GM19452 (cell line): ENCODE results near the gene AGAP3.

ENCODE experiments used
- ATAC-seq: cut with Tn5 transposase; IDR thresholded peaks from one replicate; pipeline ENCODE4 v1.9.1; 2021; ENCODE audit not compliant: unreplicated experiment

AGAP3 gene

DNA sequence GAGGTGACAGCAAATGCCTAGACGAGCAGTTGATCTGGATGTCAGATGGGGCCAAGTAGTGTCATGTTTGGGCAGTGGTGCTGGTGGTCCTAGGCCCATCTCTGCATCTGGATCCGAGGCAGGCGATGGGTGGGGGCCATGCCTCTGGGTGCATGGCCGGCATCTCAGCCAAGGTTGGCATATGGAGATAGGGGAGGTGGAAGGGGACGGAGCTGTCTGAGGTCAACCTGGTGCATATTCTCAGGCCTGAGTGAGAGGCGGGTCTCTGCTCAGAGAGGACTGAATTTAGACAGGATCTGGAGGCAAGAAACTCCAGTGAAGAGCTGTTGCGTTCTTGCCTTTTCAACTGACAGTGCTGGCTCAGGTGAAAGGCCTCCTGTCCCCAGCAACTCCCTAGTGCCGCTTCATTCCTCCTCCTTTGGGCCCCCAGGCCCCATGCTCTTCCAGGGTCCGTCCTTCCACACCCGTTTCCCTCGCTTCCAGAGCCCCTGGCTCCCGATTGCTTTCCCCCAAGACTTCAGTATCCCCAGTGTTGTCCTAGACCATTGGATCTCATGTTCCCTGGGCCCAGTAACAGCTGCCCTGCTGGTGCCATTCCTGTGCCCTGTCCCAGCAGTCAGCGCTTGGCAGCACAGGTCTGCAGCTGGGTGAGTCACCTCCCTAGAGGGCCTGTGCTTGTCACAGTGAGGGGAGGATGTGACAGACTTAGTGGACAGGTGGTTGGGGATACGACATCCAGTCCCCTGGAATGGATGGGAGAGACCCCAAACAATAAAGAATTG lies 48.7 kb downstream of the AGAP3 start:
- ATAC-seq, result no peak

DNA sequence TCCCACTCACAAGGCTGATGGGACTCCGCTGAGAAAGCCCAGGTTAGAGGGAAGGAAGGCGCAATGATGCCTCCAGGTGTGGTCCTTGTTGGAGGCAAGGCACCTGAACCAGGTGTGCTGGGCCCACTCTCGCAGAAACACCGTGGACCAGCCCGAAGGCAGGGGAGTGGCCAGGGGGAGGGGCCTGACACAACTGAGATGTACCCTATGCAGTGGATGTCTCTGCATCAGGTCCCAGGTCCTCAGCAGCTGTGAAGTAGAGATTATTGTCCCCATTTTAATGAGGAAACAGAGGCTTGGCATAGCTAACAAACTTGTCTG lies 49.2 kb downstream of the AGAP3 start:
- no peak for ATAC-seq

DNA sequence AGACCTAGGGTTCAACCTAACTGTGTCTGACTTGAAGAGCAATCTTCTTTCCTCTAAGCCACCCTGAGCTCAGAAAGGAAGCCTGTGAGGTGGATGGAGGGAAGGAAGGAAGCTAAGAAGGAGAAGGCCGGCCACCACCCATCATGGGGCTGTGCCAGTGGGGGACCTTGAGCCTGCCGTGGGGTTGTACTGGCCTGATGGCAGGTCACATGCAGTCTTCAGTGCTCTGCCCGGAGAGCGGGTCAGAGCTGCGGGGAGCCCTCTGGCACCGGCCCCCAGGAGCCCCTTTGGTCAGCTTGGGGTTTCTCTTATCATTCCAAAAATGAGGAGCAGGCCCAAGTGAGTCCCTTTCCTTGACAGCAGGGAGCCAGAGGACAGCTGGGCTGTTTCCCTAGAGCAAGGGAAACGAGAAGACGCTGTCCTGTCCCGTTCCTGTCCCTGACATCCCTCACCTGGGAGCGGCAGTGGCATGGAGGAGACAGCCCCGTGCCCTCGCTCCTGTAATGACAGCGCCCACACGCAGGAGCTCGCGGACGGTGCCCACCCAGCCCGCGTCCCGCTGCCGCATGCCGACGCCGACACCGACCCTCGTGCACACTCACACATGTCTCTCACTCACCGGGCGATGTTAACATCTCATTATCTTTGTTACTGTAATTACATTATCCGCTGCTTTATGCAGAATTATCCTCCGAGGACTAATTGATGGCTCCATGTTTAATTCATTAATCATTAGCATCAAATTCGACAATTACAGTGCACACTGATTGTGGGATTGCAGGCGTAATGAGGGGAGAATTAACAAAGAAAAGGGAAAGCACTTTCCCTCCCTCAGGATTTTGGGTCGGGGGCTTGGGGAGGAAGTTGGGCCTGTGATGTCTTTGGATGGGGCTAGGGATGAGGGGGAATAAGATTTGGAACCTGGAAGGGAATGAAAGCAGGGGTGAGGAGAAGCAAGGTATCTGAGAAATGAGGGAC lies 49.9 kb downstream of the AGAP3 start:
- no peak for ATAC-seq

DNA sequence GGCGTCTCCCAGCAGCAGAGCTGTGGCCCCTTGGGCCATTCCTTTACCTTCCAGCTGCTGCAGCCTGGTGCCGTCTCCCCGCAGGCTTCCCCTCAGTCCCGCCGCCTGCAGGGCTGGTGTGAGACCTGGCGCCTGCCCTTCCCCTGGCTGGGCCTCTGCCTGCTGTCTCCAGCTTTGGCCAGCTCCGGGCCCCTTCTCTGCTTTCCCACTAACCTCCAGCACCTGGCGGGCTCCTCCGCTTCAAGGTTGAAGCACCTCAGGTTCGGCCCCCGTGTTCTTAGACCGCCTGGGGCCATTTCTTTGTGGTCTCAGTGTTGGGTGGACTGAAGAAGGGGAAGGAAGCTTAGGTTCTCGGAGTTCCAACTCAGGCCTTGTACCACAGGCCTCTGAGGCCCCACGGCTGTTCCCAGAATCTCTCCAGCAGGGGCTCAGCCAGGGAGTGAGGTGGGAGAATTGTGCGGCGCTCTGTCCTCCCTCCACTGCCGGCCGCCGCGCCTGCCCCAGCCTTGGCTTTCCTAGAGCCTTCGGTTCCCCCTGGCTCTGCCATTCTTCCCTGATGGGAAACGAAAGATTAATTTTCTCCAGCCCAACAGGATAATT lies 50.9 kb downstream of the AGAP3 start:
- no peak for ATAC-seq

DNA sequence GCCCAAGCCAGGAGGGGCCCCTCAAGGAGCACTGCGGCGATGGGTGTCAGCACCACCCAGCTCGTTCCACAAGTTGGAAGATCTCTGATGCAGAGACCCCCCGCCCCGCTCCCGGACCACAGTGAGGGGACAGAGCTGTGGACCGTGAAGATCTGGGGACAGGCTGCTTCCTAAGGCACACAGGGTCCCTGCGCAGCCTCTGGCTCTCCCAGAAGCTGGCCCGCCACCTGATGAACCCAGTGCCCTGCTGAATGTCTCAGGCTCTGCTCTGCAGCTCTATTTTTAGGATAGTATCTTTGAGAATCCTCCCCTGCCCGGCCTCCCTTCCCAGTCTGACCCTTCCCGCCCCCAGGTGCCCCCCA lies 51.5 kb downstream of the AGAP3 start:
- ATAC-seq, result no peak

DNA sequence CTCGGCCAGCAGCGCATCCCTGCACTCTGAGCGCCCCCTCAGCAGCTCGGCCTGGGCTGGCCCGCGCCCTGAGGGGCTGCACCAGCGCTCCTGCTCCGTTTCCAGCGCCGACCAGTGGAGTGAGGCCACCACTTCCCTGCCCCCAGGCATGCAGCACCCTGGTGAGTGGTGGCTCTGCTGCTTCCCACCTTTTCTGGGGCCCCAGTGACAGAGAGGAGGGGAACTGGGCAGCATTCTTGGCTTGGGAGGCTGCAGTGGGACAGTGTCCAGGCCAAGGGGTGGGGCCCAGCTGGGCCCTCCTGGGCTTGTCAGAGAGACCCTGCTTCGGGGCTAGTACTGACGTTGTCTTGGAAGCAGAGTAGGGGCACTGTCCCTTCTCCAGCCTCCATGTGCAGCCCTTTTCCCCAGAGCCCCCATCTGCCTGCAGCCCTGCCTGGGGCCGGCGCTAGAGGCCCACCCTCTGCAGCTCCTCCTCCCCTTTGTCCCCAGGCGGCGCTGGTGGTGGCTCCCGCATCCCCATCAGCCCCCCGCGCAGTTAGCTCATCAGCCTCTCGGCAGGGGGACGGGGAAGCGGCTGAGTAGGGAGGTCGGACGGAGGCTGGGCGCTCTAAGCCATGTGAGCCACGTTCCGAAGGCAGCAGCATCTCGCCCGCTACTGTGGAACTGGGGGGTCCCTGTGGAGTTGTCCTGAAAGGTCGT lies 52.0 kb downstream of the AGAP3 start:
- no peak for ATAC-seq

DNA sequence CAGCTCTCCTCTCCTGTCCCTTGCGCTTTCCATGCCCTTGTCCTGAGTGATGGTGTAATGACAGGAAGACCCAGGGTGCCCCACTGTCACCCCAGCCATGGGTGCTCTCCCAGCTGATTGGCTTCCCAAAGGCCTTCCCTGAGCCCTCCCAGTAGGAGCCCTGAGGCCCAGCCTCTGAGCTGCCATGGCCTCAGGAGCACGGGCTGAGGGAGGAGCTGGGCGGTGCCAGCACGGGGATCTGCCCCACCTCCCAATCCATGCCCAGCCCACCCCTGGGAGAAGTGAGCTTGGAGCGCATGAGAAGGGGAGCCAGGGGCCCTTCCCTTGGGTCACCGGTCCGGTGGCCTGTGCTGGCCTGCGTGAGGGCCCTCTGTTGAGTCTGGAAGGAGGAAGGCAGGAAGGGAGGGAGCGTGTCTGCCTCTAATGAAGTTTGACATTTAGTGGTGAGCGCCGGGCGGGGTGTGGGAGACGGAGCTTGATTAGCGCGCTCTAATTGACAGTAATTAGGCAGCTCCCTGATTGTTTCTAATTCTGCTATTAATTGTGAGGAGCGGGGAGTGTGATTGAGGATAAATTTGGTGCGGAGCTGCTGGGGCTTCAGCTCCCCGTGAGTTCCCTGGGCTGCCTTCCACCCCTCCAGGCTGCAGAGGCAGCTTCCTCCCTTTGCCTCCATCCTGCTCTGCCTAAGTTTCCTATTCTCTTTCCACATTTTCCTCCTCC lies 53.0 kb downstream of the AGAP3 start:
- ATAC-seq, result no peak

DNA sequence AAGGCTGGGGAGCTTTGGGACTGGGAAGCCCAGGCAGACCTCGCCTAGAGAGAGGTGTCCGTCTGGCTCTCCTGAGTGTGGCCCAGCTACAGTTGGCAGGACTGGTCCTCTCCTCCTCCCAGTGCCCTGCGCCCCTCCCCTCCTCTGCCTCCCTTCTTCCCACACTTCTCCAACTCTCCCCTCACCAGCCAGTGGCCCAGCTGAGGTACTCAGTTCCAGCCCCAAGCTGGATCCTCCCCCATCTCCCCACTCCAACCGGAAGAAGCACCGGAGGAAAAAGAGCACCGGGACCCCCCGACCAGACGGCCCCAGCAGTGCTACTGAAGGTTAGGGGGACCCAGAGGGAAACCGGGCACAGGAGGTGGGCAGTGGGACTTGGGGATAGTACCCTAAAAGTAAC lies 53.5 kb downstream of the AGAP3 start:
- no peak for ATAC-seq

DNA sequence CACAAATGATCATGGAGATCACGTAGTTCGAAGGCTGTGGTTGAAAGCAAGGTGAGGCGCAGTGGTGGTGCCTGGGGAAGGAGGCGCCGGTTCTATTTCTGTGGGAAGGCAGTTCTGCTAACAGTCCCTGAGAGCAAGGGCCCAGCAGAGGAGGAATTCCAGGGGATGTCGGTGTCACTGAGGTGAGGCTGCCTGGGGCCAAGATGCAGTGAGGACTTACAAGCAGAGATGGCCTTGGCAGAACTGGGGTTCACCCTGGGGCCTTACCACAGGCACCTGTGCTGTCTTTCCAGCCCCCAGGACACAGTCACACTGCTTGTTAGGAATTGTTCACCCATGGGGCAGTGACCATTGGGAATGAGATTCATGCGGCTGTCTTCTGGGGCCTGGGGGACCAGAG lies 54.6 kb downstream of the AGAP3 start:
- ATAC-seq, result no peak

DNA sequence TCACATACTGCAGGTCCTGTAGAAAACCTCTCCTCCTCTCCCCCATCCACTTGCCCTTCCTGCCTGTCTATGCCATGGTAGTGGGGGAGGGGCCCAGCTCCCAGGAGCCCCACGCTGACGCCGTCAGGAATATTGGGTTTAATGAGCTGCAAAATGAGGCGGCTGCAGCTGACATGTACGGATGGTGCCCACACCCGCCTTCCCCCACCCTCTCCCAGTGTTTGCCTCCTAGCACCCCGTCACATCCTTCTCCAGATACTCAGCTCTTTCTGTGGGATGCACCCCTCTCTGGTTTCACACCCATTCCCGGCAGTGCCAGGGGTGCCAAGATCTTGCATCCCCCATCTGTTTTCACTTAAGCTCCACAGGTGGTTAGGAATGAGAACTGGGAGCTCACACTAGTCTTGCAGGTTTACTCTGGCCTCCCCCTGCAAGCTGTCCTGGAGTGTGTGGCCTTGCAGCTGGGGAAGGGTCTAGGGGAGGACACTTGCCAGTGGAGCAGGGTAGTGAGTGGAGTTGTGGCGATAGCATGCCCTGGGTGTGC lies 55.1 kb downstream of the AGAP3 start:
- ATAC-seq, result no peak

DNA sequence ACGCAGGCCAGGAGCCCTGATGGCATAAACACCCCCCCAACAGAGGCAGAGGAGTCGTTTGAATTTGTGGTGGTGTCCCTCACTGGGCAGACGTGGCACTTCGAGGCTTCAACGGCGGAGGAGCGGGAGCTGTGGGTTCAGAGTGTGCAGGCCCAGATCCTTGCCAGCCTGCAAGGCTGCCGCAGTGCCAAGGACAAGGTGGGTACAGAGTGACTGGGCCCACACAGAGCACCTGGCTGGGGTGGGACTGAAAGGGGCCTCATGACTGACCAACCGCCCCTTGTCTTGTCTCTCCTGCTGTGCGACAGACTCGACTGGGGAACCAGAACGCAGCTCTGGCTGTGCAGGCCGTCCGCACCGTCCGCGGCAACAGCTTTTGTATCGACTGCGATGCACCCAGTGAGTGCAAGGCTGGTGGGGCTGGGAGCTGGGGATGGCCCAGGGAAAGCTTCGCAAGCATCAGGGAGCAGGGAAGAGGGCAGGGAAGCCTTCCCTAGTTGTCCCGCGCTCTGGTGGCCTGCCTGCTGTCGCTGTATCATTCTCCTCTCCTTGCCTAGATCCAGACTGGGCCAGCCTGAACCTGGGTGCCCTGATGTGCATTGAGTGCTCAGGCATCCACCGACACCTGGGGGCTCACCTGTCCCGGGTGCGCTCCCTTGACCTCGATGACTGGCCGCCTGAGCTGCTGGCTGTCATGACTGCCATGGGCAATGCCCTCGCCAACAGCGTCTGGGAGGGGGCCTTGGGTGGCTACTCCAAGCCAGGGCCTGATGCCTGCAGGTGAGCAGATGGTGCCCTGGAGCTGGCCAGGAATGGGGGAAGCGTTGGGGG lies 55.8 kb downstream of the AGAP3 start:
- ATAC-seq, result no peak

DNA sequence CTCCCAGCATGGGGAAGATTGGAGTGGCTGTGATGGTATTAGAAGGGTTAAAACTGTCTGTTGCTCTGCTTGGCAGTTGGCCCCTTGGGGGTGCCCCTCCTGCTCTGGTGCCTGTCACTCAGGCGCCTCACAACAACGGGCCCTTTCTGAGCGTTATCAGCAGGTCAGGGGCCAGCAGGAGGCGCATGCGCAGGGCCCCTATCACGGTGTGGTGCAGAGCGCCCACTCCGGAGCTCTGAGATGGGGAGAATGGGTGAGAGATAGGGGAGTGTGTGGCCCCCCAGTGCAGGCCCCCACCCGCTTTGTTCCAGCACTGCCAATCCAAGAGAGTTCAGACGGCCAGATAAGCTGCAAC lies 56.4 kb downstream of the AGAP3 start:
- no peak for ATAC-seq

DNA sequence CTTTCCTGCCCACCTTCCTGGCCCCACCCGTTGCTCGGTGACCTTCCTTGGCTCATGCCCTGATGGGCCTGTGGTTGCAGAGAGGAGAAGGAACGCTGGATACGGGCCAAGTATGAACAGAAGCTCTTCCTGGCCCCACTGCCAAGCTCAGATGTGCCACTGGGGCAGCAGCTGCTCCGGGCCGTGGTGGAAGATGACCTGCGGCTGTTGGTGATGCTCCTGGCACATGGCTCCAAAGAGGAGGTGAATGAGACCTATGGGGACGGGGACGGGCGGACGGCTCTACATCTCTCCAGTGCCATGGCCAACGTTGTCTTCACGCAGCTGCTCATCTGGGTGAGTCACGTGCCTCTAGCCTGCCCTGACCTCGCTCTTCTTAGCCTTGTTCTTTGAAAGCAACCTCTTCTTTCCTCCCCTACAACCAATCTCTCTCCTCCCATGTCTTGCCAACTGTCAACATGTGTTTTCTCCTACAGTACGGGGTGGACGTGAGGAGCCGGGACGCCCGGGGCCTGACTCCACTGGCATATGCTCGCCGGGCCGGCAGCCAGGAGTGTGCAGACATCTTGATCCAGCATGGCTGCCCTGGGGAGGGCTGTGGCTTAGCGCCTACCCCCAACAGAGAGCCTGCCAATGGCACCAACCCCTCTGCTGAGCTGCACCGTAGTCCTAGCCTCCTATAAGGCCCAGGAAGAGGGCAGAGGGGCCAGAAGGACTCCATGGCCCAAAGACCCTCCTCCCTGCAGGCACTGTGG lies 57.2 kb downstream of the AGAP3 start:
- ATAC-seq, result no peak

DNA sequence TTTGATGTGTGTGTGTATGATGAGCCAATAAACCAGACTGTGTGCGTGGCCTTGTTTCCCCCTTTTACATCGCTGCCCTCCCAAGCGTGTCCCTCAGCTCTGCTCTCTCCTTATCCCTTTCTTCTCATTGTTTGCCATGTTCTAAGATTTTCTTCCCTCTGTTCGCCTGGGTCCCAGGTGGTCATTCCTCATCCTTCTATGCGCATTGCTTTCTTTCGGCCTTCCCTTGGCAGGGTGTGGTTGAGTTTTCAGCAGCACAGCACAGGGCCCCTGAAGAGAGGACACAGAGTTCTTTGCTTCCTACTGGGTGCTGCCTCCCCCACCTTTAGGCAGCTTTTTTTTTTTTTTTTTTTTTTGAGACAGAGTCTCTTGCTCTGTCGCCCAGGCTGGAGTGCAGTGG lies 58.1 kb downstream of the AGAP3 start:
- no peak for ATAC-seq

DNA sequence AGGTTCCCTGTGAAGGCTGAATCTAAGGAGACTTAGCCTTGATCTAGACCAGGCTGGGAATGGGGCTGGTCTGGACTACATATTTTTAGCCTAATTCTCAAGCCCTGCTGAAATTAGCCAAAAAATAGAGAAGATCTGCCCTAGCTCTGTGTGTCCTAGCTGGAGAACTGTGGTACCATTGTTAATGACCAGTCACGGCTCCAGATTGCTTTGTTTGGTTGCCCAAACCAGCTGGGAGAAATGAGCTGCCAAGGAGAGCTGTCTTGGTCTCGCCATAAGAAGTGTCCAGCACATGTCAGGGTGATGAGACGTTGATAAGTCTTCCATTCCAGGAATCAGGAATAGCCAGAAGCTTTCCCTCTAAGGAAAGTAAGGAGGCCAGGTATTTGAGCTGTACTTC lies 60.5 kb downstream of the AGAP3 start:
- no peak for ATAC-seq

DNA sequence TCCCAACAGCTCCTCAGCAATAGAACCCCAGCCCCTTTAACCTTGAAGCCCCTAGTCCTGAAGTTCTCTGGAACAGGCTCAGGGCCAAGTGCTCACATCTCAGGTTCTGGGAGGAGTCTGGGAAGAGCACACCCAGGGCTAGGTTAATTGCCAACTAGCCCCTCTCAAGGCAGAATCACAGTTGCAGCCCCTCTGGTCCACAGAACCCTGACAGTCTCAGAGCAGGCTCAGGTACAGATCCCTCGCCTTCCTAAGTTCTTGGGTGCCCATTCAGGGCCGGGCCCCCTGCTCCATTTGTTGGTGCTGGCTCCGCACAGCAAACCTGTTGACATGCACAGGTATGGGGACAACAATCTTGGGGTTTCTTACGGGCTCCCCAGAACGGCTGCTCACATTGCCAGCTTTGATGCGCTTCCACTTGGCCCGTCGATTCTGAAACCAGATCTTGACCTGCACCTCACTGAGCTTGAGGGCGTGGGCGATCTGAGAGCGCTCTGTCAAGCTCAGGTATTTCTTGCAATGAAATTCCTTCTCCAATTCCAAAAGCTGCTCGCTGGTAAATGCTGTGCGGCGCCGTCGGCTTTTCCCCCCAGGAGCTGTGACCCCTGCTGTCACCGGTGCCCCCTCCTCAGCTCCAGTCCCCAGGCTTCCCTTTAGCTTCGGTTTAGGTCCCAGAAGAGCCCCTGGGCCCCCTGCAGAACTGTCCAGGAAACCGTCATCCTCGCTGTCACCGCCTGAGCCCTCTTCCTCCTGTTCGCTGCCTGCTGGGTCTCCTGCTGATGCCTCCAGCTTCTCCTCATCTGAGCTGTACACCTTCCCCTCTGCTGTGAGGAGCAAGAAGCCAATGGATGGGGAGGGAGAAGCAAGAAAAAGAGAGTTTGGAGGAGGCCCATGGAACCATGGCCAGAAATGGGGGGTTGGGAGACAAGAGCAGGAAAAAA lies 62.3 kb downstream of the AGAP3 start:
- no peak for ATAC-seq

DNA sequence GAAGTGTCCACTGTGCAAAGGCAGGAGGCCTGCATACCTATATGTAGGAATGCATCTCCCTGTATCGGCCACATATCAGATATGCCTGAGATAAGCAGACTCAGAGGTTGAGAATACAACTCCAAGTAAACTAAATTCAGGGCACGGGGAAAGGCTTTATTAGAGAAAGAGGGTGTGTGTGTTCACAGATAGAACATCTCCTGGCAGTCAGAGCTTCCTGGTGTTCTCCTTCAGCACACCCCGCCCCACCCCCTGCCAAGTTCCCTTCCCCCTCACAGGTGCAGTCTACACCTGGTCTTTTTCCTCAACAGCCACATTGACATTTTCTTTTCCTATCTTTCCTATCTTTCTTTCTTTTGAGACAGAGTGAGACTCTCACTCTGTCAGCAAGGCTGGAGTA lies 64.1 kb downstream of the AGAP3 start:
- no peak for ATAC-seq
